H9 (cell line): Measurements from ENCODE around the gene SLC25A19. TPM values are rescaled to one million over a fixed set of nuclear protein-coding genes. Genes with fewer than 3 reads are reported as not detected.
A peak's percentile ranks its signal among the peaks of the same experiment; 100 is the strongest.

ENCODE experiments used
- DNase-seq: peaks from one replicate; pipeline ENCODE4 v3.0.0-alpha.2; 2017
- H2AFZ ChIP-seq: one replicate; pipeline ENCODE4 v1.6.1; 2013; ENCODE audit warnings: mild to moderate bottlenecking, low read length, control low read depth, moderate library complexity
- H2AK5ac ChIP-seq: 2 replicates; pipeline ENCODE4 v1.6.1; 2013; ENCODE audit warnings: low read length, control low read depth, mixed read lengths; ENCODE audit not compliant: insufficient read length
- H2BK120ac ChIP-seq: one replicate; pipeline ENCODE4 v1.6.1; 2013; ENCODE audit warnings: low read depth, mild to moderate bottlenecking, low read length, control low read depth, inconsistent platforms; ENCODE audit not compliant: poor library complexity, severe bottlenecking
- H2BK12ac ChIP-seq: 2 replicates; pipeline ENCODE4 v1.6.1; 2013; ENCODE audit warnings: low read length, control low read depth, mixed read lengths, low read depth; ENCODE audit not compliant: insufficient read length
- H2BK15ac ChIP-seq: 2 replicates; pipeline ENCODE4 v1.6.1; 2013; ENCODE audit warnings: low read depth, low read length, control low read depth
- H2BK20ac ChIP-seq: one replicate; pipeline ENCODE4 v1.6.1; 2013; ENCODE audit warnings: low read depth, mild to moderate bottlenecking, low read length, control low read depth, inconsistent platforms; ENCODE audit not compliant: poor library complexity, severe bottlenecking
- H2BK5ac ChIP-seq: 2 replicates; pipeline ENCODE4 v1.6.1; 2013; ENCODE audit warnings: low read length, control low read depth, mixed read lengths; ENCODE audit not compliant: insufficient read length
- H3K14ac ChIP-seq: 2 replicates; pipeline ENCODE4 v1.6.1; 2013; ENCODE audit warnings: low read length, control low read depth; ENCODE audit not compliant: insufficient read depth
- H3K18ac ChIP-seq: 2 replicates; pipeline ENCODE4 v1.6.1; 2013; ENCODE audit warnings: low read depth, mild to moderate bottlenecking, mixed read lengths, low read length, control low read depth; ENCODE audit not compliant: insufficient read length
- H3K23ac ChIP-seq: 2 replicates; pipeline ENCODE4 v1.6.1; 2013; ENCODE audit warnings: low read length, control low read depth, mixed read lengths, low read depth; ENCODE audit not compliant: insufficient read length
- H3K23me2 ChIP-seq: 2 replicates; pipeline ENCODE4 v1.6.1; 2013; ENCODE audit warnings: low read depth, mild to moderate bottlenecking, mixed read lengths, low read length, control low read depth; ENCODE audit not compliant: insufficient read length, poor library complexity, severe bottlenecking
- H3K27ac ChIP-seq: 2 replicates; pipeline ENCODE4 v1.5.1; 2013; ENCODE audit warnings: low read length, control low read depth, mixed read lengths, low read depth; ENCODE audit not compliant: insufficient read length
- H3K27me3 ChIP-seq: 2 replicates; pipeline ENCODE4 v1.6.1; 2013; ENCODE audit warnings: low read length, control low read depth, inconsistent platforms; ENCODE audit not compliant: insufficient read depth
- H3K4ac ChIP-seq: 2 replicates; pipeline ENCODE4 v1.6.1; 2013; ENCODE audit warnings: low read depth, mild to moderate bottlenecking, control low read depth, inconsistent platforms, low read length, moderate library complexity
- H3K4me1 ChIP-seq: 2 replicates; pipeline ENCODE4 v1.6.1; 2013; ENCODE audit warnings: low read length, control low read depth, inconsistent platforms; ENCODE audit not compliant: insufficient read depth
- H3K4me2 ChIP-seq: 2 replicates; pipeline ENCODE4 v1.6.1; 2013; ENCODE audit warnings: low read length, control low read depth, mixed read lengths; ENCODE audit not compliant: insufficient read length, insufficient read depth
- H3K56ac ChIP-seq: 2 replicates; pipeline ENCODE4 v1.6.1; 2013; ENCODE audit warnings: low read depth, mild to moderate bottlenecking, mixed read lengths, low read length, control low read depth; ENCODE audit not compliant: insufficient read length
- H3K79me1 ChIP-seq: 2 replicates; pipeline ENCODE4 v1.6.1; 2013; ENCODE audit warnings: low read depth, mild to moderate bottlenecking, moderate library complexity, low read length, control low read depth, inconsistent platforms; ENCODE audit not compliant: insufficient read depth, poor library complexity, severe bottlenecking
- H3K79me2 ChIP-seq: 2 replicates; pipeline ENCODE4 v1.6.1; 2013; ENCODE audit warnings: low read length, control low read depth, inconsistent platforms; ENCODE audit not compliant: insufficient read depth
- H3K9ac ChIP-seq: 2 replicates; pipeline ENCODE4 v1.6.1; 2013; ENCODE audit warnings: low read length, control low read depth, mixed read lengths; ENCODE audit not compliant: insufficient read length; ENCODE audit errors: extremely low read depth
- H3K9me3 ChIP-seq: one replicate; pipeline ENCODE4 v1.6.1; 2013; ENCODE audit warnings: low read depth, low read length, inconsistent platforms; ENCODE audit not compliant: control insufficient read depth
- H3T11ph ChIP-seq: one replicate; pipeline ENCODE4 v1.6.1; 2013; ENCODE audit warnings: mild to moderate bottlenecking, low read length, control low read depth, inconsistent platforms
- H4K20me1 ChIP-seq: one replicate; pipeline ENCODE4 v1.6.1; 2013; ENCODE audit not compliant: control insufficient read depth, insufficient read length, insufficient read depth
- H4K5ac ChIP-seq: 2 replicates; pipeline ENCODE4 v1.6.1; 2013; ENCODE audit warnings: low read depth, mild to moderate bottlenecking, mixed read lengths, low read length, control low read depth; ENCODE audit not compliant: insufficient read length
- H4K8ac ChIP-seq: replicated peaks from 2 replicates; pipeline ENCODE4 v1.6.1; 2013; ENCODE audit warnings: low read length, control low read depth, mixed read lengths, low read depth; ENCODE audit not compliant: insufficient read length
- H4K91ac ChIP-seq: 2 replicates; pipeline ENCODE4 v1.6.1; 2013; ENCODE audit warnings: low read depth, mild to moderate bottlenecking, moderate library complexity, mixed read lengths, low read length, control low read depth; ENCODE audit not compliant: insufficient read length
- H3K27ac Mint-ChIP-seq, 3 experiments: 2 replicates in 2 of 3; 3 replicates in 1 of 3; pipeline ENCODE4 v1.8.0; 2020 to 2021; ENCODE audit warnings: mixed read lengths in 3 of 3, mild to moderate bottlenecking in 1 of 3, moderate library complexity in 1 of 3
- H3K27me3 Mint-ChIP-seq: 2 replicates; pipeline ENCODE4 v1.8.0; 2021; ENCODE audit warnings: low read depth, mild to moderate bottlenecking, moderate library complexity, mixed read lengths
- H3K36me3 Mint-ChIP-seq, 3 experiments: 2 replicates in 2 of 3; 3 replicates in 1 of 3; pipeline ENCODE4 v1.8.0; 2020 to 2021; ENCODE audit warnings: low read depth in 3 of 3, mixed read lengths in 3 of 3; ENCODE audit not compliant: insufficient read depth in 1 of 3
- H3K4me1 Mint-ChIP-seq, 2 experiments: 2 replicates each; pipeline ENCODE4 v1.8.0; 2020; ENCODE audit warnings: mixed read lengths in 2 of 2
- H3K4me3 Mint-ChIP-seq, 2 experiments: 2 replicates in 1 of 2; 3 replicates in 1 of 2; pipeline ENCODE4 v1.8.0; 2020 to 2021; ENCODE audit warnings: mild to moderate bottlenecking in 2 of 2, mixed read lengths in 2 of 2, moderate library complexity in 1 of 2
- H3K9me3 Mint-ChIP-seq, 2 experiments: 2 replicates in 1 of 2; 3 replicates in 1 of 2; pipeline ENCODE4 v1.8.0; 2020; ENCODE audit warnings: mild to moderate bottlenecking in 2 of 2, mixed read lengths in 2 of 2, moderate library complexity in 1 of 2
- CTCF ChIP-seq: fragments of 200-600 bp; sonication (generic); conservative IDR thresholded peaks from 3 replicates; pipeline ENCODE4 v1.8.0; 2021; ENCODE audit warnings: antibody characterized with exemption, mild to moderate bottlenecking
- WGBS: extraction: QIAGEN DNeasy Blood & Tissue Kit; methylation state at CpG from one replicate; pipeline ENCODE4 v1.1.7; 2013; ENCODE audit warnings: missing lambda C conversion rate, low lambda C conversion rate, mixed read lengths; ENCODE audit not compliant: insufficient read length; ENCODE audit errors: extremely low coverage; 5-methylcytosine and 5-hydroxymethylcytosine counted together
- total RNA-seq: library from RNA; stranded (reverse); gene quantifications from 2 replicates; pipeline ENCODE4 v1.2.1, GENCODE V29; 2021

The SLC25A19 gene
- total RNA-seq, 1 experiment from 2014 or later, result 24.2 TPM

GRCh38 chr17:75307957-75308731, 18.9 kb upstream of the SLC25A19 start:
- Histone ChIP-seq H3K79me2 (no peaks in the 10 kb centered on the region), H2BK120ac (no peak overlapping the region), H3K4me1 (no peaks in the 10 kb centered on the region), H2AK5ac (no peak overlapping the region), H2BK20ac (no peak overlapping the region), H2BK15ac (no peak overlapping the region), H3K9ac (no peak overlapping the region), H3K9me3 (no peaks in the 10 kb centered on the region), H3K4ac (no peak overlapping the region), H2AFZ (no peak overlapping the region), H3T11ph (no peak overlapping the region), H4K8ac (no peak overlapping the region), H3K23ac (no peak overlapping the region), H3K4me2 (no peak overlapping the region), H3K79me1 (no peaks in the 10 kb centered on the region), H4K91ac (no peak overlapping the region), H3K23me2 (no peaks in the 10 kb centered on the region), H4K5ac (no peak overlapping the region), H2BK5ac (no peak overlapping the region), H3K27me3 (no peaks in the 10 kb centered on the region), H3K27ac (no peak overlapping the region), H4K20me1 (no peaks in the 10 kb centered on the region), H3K14ac (no peak overlapping the region), H3K56ac (no peak overlapping the region), H3K18ac (no peak overlapping the region), H2BK12ac (no peak overlapping the region)
- no peak for TF ChIP-seq CTCF
- H3K27me3 Mint-ChIP-seq, result no peaks in the 10 kb centered on the region; the same call in 1 of the 2 replicates
- peaks cover 2 to 10% of the 10 kb centered on the region in 2 experiments; a peak in 1 of 4 replicates for H3K4me1 Mint-ChIP-seq
- H3K9me3 Mint-ChIP-seq, result no peaks in the 10 kb centered on the region
- no CpG with 5 or more reads among the region's 13 CpGs for WGBS
- peak overlapping the region; percentile 34 to 49 (median 38); a peak in 3 of 7 replicates for H3K27ac Mint-ChIP-seq
- no peak overlapping the region for H3K4me3 Mint-ChIP-seq
- DNase-seq, result no peak
- H3K36me3 Mint-ChIP-seq, result no peaks in the 10 kb centered on the region
